Inferior parietal cortex (tissue), 1 donor: ENCODE results near the gene STEAP1.

ENCODE experiments used
- DNase-seq: peaks from one replicate; pipeline ENCODE4 v3.0.0-alpha.2; 2016; ENCODE audit errors: extremely low spot score

STEAP1 gene

DNA sequence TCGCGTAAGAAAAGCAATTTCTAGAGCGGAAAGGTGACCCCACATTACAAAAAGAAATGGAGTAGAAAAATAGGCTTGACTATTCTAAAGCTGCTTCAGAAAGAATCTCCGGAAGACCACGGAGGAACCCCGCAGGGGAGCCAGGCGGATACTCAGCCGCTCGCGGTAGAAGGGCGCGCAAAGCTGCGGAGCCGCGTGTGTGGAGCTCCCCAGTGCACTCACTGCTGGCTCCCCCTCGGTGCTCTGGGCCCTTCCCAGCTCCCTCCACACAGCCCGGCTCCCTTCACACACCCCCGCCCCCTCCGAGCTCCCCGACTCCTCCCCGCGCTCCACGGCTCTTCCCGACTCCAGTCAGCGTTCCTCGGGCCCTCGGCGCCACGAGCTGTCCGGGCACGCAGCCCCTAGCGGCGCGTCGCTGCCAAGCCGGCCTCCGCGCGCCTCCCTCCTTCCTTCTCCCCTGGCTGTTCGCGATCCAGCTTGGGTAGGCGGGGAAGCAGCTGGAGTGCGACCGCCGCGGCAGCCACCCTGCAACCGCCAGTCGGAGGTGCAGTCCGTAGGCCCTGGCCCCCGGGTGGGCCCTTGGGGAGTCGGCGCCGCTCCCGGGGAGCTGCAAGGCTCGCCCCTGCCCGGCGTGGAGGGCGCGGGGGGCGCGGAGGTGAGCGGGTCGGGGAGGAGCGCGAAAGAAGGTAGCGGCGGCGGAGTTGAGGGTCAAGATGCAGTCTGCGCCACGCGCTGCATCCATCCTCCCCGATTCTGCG, 57.3 kb downstream of the STEAP1 start, which contains the start of gene STEAP2:
Gene STEAP2 (plus strand): TSS at position 350 of the 758 bp plus-strand sequence. CDS start 13,343 bp downstream, outside the sequence.
- DNase-seq = peak; percentile 63

DNA sequence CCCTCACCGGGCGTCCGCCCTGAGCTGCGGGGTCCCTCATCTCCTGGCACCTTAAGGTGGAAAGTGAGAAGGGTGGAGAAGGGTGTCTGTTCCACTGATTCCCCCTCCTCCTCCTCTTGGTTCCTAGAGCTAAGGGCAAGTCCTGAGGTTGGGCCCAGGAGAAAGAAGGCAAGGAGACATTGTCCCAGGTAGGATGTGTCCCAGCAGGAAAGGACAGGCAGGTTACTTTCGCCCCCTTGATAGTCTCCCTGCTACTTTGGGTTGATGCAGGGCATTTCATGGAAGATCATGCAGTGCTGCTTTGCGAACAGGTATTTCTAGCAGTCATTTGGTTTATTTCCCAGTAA, 57.9 kb downstream of the STEAP1 start:
- DNase-seq = no peak

- no peak for DNase-seq
These were observed 59.3 kb downstream of the STEAP1 start for GRCh38 chr7:90213521-90213920.
